Measurements from ENCODE around the gene GTF2H4.

GRCh38 chr6:30913721-30914075 lies 5.7 kb downstream of the GTF2H4 start:
- TF ChIP-seq SMC3 (conservative IDR thresholded peaks at IDR 0.05; ENCODE audit: poor library complexity) = no peak
- TF ChIP-seq REST (IDR thresholded peaks at IDR 0.05; ENCODE audit: borderline replicate concordance) = no peak
